ENCODE results near the gene DMTF1.

DMTF1 gene

DNA sequence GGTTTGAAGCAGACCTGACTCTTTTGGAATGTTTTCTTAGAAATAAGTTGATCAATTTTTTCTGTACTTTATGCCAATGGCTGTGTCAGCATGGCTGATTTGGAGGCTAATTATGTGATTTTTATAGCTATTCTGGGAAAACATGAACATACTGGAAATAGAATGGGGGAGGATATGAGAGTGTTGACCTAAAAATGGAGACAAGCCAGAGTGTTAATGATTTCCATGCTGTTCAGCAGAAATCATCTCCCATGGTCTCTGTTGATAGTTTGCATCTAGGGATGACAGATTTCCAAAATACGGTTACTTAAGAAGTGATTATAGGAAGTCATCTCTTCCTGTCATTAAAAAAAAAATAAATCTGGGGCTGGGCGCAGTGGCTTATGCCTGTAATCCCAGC is 32.7 kb upstream of the DMTF1 start:
- no peaks in the 10 kb centered on the region for H3K36me3 ChIP-seq (ENCODE audit: insufficient read depth, low read length)
- H2AFZ ChIP-seq (ENCODE audit: low read length) = no peak overlapping the region
- H3K79me2 ChIP-seq (ENCODE audit: insufficient read depth, low read length) = no peaks in the 10 kb centered on the region
- no peak overlapping the region for H3K4me3 ChIP-seq (ENCODE audit: low read length, poor library complexity, severe bottlenecking)
- TF ChIP-seq, protein P1, sequence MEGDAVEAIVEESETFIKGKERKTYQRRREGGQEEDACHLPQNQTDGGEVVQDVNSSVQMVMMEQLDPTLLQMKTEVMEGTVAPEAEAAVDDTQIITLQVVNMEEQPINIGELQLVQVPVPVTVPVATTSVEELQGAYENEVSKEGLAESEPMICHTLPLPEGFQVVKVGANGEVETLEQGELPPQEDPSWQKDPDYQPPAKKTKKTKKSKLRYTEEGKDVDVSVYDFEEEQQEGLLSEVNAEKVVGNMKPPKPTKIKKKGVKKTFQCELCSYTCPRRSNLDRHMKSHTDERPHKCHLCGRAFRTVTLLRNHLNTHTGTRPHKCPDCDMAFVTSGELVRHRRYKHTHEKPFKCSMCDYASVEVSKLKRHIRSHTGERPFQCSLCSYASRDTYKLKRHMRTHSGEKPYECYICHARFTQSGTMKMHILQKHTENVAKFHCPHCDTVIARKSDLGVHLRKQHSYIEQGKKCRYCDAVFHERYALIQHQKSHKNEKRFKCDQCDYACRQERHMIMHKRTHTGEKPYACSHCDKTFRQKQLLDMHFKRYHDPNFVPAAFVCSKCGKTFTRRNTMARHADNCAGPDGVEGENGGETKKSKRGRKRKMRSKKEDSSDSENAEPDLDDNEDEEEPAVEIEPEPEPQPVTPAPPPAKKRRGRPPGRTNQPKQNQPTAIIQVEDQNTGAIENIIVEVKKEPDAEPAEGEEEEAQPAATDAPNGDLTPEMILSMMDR (conservative IDR thresholded peaks at IDR 0.05; ENCODE audit: low read length) = no peak
- no peak for TF ChIP-seq EZH2phosphoT487 (IDR thresholded peaks at IDR 0.05; ENCODE audit: borderline replicate concordance)
- no peaks in the 10 kb centered on the region for H3K4me1 ChIP-seq (ENCODE audit: insufficient read depth, low read length, poor library complexity, severe bottlenecking)
- no peaks in the 10 kb centered on the region for H3K27me3 ChIP-seq (ENCODE audit: insufficient read depth, low read length, poor library complexity, severe bottlenecking)
- no peaks in the 10 kb centered on the region for H3F3A ChIP-seq (ENCODE audit: low read depth)
- no peaks in the 10 kb centered on the region for H4K20me1 ChIP-seq (ENCODE audit: insufficient read depth, low read length, poor library complexity, severe bottlenecking)
- H3K9ac ChIP-seq (ENCODE audit: low read depth, low read length, poor library complexity, severe bottlenecking) = no peak overlapping the region
- no peaks in the 10 kb centered on the region for H3K9me2 ChIP-seq (replicated peaks; ENCODE audit: low read depth, low read length)
- H3K4me2 ChIP-seq (ENCODE audit: low read depth, low read length, poor library complexity, severe bottlenecking) = no peak overlapping the region
- H3K9me3 ChIP-seq (ENCODE audit: insufficient read depth, low read depth, low read length) = no peaks in the 10 kb centered on the region

DNA sequence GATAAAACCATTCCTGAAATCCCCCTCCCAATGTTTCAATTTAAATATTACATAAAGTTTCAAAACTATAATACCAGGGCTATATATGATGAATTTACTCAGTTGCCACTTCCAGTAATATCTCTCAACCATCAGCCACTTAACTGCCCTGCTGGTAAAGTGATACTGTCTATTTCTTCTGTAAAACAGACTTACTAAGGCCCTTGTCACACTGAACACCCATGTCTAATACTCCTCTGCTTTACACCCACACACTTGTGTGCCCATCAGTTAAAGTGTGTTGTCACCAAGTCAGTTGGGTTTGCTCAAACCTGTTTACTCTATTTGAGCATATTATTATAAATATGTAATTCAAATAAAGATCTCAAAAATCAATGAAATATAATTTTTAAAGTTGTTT is 29.1 kb upstream of the DMTF1 start:
- Histone ChIP-seq H3K36me3 (ENCODE audit: insufficient read depth, low read length) (no peaks in the 10 kb centered on the region), H3K27me3 (ENCODE audit: insufficient read depth, low read length, poor library complexity, severe bottlenecking) (no peaks in the 10 kb centered on the region), H3K9me2 (replicated peaks; ENCODE audit: low read depth, low read length) (no peaks in the 10 kb centered on the region), H3K4me2 (ENCODE audit: low read depth, low read length, poor library complexity, severe bottlenecking) (no peak overlapping the region), H3K9me3 (ENCODE audit: insufficient read depth, low read depth, low read length) (no peaks in the 10 kb centered on the region), H4K20me1 (ENCODE audit: insufficient read depth, low read length, poor library complexity, severe bottlenecking) (no peaks in the 10 kb centered on the region), H3K79me2 (ENCODE audit: insufficient read depth, low read length) (no peaks in the 10 kb centered on the region), H3K4me3 (ENCODE audit: low read length, poor library complexity, severe bottlenecking) (no peak overlapping the region), H3F3A (ENCODE audit: low read depth) (no peaks in the 10 kb centered on the region), H3K9ac (ENCODE audit: low read depth, low read length, poor library complexity, severe bottlenecking) (no peak overlapping the region), H3K4me1 (ENCODE audit: insufficient read depth, low read length, poor library complexity, severe bottlenecking) (no peaks in the 10 kb centered on the region), H2AFZ (ENCODE audit: low read length) (no peak overlapping the region)
- TF ChIP-seq, protein P1 (conservative IDR thresholded peaks at IDR 0.05; ENCODE audit: low read length) = no peak
- TF ChIP-seq EZH2phosphoT487 (IDR thresholded peaks at IDR 0.05; ENCODE audit: borderline replicate concordance) = no peak

DNA sequence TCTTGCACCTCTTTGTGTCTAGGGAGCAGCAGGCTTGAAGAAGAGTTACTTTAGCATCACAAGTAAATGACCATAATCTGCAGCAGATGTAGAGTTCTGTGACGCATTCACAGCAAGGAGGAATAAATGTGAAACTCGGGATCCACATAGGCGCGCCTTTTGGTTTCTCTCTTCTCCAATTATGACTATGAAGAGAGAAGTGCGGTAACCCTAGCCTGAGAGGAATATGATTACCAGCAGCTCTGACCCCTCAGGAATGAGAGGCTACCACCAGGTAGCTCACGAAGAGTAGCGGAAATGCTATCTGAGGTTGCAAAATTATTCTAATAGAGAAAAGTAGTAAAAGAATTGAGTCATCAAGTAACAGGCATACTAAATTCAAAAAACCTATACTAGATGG is 25.2 kb upstream of the DMTF1 start:
- Histone ChIP-seq H3K9me2 (replicated peaks; ENCODE audit: low read depth, low read length) (no peaks in the 10 kb centered on the region), H3K4me2 (ENCODE audit: low read depth, low read length, poor library complexity, severe bottlenecking) (no peak overlapping the region), H3F3A (ENCODE audit: low read depth) (no peaks in the 10 kb centered on the region), H4K20me1 (ENCODE audit: insufficient read depth, low read length, poor library complexity, severe bottlenecking) (no peaks in the 10 kb centered on the region), H3K9me3 (ENCODE audit: insufficient read depth, low read depth, low read length) (no peaks in the 10 kb centered on the region), H3K79me2 (ENCODE audit: insufficient read depth, low read length) (no peaks in the 10 kb centered on the region), H3K4me3 (ENCODE audit: low read length, poor library complexity, severe bottlenecking) (no peak overlapping the region), H3K36me3 (ENCODE audit: insufficient read depth, low read length) (no peaks in the 10 kb centered on the region), H2AFZ (ENCODE audit: low read length) (no peak overlapping the region), H3K27me3 (ENCODE audit: insufficient read depth, low read length, poor library complexity, severe bottlenecking) (no peaks in the 10 kb centered on the region), H3K4me1 (ENCODE audit: insufficient read depth, low read length, poor library complexity, severe bottlenecking) (peaks cover 3% of the 10 kb centered on the region), H3K9ac (ENCODE audit: low read depth, low read length, poor library complexity, severe bottlenecking) (no peak overlapping the region)
- TF ChIP-seq, protein P1 (conservative IDR thresholded peaks at IDR 0.05; ENCODE audit: low read length) = no peak
- no peak for TF ChIP-seq EZH2phosphoT487 (IDR thresholded peaks at IDR 0.05; ENCODE audit: borderline replicate concordance)

Data from Loucy (cell line).